GM19240 (cell line): ENCODE data around the gene KRR1.

Source experiments
- DNase-seq: peaks from one replicate; pipeline ENCODE4 v3.0.0; 2011; ENCODE audit warnings: low spot score; ENCODE audit not compliant: insufficient read length

Gene KRR1

GRCh38 chr12:75511116-75512048, at the start of gene KRR1:
Gene KRR1 (minus strand): TSS chr12:75511609. CDS start chr12:75511597, 12 bp downstream.
- DNase-seq: peak; percentile 33

- DNase-seq: no peak
Measured at GRCh38 chr12:75560167-75560566, 48.8 kb upstream of the KRR1 start.

DNA sequence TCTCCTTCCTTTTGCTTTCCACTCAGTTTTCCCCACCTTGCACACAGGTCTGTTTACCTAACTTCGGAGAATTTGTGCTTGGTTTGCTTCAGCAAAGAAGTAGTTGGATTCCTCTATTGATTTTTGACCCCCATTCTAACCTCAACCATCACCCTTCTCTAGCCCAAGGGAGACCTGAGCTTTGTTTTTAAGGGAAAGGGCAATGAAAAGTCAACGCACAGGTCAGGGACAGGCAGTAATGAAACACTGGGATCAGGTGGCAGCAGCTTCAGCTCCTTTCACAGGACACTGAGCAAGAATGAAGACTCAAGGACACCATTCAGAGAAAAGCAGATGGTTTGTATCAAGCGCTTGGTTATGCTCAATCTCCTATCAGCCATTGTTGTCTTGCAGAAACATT, 46.9 kb upstream of the KRR1 start:
- DNase-seq: no peak

DNA sequence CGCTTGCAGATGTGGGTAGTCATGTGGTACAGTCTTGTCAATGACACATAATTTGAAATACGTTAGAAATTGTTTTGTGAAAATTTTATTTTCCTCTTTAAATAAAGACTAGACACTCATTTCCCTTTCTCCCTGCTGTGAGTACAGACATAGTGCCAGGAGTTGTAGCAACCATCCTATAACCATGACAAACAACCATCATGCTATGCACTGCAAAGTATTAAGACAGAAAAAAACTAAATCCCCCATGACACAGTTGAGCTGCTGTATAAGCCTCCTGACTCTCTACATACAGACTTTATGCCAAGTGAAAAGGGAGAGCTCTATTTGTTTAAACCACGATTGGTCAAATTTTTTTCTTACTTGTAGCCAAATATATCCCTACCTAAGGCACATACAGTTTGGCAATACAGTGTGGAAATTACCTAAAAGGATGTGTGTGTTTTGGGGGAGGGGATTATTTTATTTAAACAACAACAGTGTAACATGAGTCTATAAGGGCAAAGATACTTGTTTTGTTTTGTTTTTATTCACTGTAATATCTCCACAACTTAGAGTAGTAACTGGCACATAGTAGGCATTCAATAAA, 45.0 kb upstream of the KRR1 start:
- DNase-seq: no peak

DNA sequence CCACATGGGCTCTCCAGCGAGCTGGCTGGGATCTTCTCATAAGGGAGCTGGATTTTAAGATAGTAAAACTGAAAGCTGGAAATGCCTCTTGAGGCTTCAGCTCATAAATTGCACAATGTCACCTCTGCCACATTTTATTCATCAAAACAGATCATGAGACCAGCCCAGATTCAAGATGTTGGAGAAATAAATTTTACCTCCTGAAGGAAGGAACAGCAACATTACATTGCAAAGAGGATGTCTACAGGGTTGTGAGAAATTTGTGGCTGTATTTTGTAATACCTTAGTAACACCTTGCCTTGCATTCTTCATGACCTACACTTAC, 43.1 kb upstream of the KRR1 start:
- DNase-seq: no peak

- no peak for DNase-seq
Measured at GRCh38 chr12:75553836-75554555, 42.6 kb upstream of the KRR1 start.

DNA sequence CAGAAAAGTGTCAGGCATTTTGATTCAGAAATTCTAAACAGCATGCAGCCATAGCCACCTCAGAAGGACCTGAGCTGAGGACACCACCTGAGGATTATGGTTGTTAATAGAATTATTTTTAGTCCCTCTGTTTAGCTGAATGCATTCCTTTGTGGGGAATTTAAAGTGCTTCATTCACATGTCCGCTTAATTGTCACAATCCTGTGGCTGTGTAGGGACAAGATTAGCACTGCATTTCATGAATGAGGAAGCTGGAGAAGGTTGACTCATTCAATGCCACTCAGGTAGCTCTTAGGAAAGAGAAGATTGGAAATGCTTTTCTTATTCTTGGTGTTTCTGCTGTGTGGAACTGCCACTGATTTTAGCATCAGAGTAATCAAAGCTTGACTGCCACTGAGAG, 42.0 kb upstream of the KRR1 start:
- no peak for DNase-seq

DNA sequence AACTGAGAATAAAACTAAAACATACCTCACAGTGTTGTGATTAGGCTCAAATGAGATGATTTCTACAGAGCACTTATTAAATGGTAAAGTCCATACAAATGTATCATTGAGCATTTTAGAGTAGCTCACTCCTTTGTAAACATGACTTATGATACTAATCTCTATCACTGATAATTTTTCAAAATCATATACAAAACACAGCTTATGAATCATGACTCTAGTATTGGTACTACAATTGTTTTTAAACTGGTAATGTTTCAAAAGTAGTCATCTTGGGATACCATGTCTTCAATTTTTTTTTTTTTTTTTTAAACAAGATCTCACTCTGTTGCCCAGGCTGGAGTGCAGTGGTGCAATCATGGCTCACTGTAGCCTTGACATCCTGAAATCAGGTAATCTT, 40.1 kb upstream of the KRR1 start:
- DNase-seq: no peak

DNA sequence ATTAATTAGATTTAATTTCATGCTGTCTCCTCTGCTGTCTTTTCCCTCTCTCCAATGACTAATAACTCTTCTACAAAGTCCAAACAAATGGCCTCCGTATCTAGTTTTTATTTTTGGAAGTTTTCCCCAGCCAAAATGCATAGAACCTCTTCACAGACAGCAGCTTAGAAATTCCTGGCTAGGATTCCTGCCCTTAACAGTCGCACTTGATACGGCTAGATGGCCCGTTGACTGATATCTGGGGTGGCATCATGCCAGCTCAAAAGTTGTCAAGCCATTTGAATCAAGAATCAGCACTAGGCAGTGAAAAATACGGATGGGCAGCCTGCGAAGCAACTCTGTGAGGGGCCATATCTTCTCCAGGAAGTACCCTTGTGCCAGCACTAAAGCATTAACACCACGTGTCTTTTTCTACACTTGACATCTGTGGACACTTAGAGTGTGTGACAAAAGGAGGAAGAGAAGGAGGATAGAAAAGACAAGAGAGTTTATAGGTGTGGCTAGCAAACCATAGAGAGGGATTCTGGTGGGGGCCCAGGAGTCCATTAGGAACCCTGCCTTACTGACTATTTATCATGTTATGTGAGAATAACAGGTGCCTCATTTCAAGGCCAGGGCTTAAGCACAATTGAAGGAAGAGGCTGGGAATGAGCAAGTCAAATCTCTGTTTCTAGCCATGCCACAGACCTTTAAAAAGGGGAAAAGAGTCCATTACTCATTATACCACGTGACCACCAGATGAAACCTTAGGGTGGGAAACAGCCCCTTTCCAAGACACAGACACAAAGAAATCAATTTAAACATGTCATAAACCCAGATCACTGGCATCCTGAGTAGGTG, 39.2 kb upstream of the KRR1 start:
- DNase-seq: no peak

- no peak for DNase-seq
Measured at GRCh38 chr12:75549989-75550388, 38.6 kb upstream of the KRR1 start.

DNA sequence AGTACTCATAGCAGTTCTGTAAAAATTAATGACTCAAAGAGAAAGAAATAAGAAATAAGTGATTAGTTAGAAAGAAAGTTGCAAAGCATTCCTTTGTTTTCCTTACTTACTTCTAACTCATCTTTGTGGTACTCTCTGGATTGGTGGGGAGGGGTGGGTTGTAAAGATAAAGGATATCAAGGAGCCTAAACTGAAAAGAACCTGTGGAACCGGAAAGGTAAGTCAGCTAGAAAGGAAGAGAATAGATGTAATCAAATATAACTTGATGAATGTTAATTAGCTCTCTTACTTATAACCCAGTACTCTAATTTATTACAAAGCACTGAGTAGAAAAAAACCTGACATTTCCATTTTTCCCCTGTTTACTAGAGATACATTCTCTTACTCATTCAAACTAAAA, 37.5 kb upstream of the KRR1 start:
- DNase-seq: no peak

DNA sequence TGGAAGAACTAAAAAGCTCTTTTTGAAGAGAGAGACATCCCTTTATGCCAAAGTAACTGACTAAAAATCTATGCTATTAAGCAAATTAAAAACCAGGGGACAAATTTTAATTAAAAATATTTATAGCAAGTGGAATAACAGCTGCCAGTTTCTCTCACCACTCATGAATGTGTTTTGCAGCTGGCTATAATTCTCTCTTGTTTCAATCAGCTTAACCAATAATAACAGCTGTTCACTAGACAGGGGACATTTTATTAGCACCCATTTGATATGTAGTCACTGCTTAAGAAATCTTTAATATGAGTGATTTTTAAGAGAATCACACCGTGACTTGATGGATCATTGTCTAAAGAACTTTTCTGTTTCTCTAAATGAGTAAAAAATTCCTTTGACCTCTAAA, 34.2 kb upstream of the KRR1 start:
- DNase-seq: no peak

DNA sequence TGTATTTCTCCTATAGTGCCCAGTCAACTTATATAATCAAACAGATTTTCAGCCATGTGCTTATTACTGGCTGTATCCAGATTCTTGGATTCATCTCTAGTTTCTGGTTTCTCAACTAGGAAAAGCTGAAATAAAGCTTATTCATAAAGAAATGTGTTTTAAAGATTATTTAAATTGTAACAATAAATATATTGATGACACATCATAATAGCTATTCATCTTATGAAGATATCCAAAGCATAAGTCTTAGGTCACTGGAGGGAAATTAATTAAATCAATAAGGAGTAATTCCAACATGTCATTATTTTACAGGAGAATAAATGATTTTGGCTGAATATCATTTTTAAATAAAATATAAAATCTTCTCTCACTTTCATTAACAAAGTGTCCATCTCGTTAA, 32.1 kb upstream of the KRR1 start:
- DNase-seq: no peak

DNA sequence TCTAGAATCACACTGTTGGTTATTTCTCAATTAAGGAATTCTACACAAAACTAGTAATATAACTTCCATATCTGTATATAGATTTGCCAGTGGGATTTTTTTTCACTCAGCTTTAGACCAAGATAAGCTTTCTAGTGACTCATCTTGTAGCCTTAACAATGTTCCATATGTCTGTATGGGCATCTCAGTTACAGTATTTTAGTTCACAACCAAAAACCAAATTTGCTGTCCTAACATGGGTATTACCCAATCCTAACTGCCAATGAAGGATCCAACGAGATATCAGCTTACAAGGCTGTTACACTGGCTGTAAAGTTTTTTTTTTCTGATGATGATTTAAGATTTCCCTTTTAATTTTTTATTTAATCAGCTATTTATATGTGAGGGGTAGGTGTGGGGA, 31.5 kb upstream of the KRR1 start:
- no peak for DNase-seq

GRCh38 chr12:75539889-75540288, 28.5 kb upstream of the KRR1 start:
- no peak for DNase-seq

GRCh38 chr12:75533239-75533638, 21.8 kb upstream of the KRR1 start:
- DNase-seq: no peak

GRCh38 chr12:75529826-75530225, 18.4 kb upstream of the KRR1 start:
- DNase-seq: no peak

GRCh38 chr12:75529316-75529715, 17.9 kb upstream of the KRR1 start:
- no peak for DNase-seq

DNA sequence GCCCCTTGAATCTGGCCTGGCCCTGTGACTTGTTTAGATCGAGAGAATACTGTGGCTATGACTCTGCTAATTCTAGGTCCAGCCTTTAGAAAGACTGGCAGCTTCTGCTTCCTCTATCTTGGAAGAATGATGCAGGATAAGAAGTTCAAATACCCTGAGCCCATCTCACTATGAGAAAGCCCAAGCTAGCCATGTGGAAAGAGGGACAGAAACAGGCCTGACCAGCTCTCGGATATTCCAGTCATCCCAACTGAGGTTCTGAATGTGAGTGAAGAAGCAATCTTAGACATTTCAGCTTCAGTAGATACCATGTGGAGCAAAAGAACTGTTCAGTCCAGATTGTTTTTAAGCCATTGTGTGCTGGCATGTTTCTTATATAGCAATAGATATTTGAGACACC, 17.3 kb upstream of the KRR1 start:
- no peak for DNase-seq

DNA sequence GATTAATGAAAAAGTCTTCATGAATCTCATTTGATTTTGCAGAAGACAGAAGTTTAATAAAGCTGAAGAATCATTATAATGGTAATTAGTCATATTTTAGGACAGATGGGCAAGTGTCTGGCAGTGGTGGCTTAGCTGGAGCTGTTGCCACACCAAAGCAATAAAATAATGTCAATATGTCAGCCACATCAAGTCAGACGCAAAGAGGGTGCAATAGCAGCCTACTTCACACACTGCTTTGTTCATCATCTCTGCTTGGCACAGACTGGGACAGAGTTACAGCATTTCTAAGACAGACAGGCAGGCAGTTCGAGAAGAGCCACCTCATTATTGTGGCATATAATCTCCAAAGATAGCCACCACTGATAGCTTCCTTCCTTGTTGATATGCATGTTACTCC, 16.9 kb upstream of the KRR1 start:
- DNase-seq: no peak

DNA sequence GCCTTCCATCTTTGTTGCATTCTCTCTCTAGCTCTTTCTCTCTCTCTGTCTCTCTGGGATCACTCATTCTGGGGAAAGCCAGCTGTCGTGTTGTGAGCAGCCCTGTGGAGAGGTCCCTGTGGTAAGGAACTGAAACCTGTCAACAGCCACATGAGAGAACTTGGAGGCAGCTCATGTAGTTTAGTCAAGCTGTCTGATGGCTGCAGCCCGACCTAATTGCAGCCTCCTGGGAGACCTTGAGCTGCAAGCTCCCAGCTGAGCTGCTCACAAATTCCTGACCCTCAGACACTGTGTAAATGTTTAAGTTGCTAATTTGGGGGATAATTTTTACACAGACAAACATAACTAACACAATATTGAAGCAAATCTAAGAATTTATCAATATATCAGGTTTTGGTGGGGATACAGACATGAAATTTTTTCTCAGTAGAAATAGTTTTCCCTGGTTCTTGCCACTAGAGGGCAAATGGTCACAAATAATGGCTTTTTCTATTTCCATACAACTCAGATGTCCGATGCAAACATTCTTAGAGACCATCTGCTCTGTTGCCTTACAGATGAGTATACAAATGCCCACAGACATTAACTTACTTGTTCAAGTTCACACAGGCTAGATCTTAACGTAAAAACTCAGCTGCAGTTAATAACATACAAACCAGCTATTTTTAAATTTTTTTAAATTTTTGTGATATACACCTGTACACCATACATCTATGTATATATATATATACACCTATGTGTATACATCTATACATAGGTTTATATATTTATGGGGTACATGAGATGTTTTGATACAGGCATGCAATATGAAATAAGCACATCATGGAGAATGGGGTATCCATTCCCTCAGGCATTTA, 15.5 kb upstream of the KRR1 start:
- peak; percentile 10 for DNase-seq
